ENCODE data around the gene C11orf21.

The C11orf21 gene

GRCh38 chr11:2320568-2321310 lies 19.0 kb upstream of the C11orf21 start:
- no peak for DNase-seq

DNA sequence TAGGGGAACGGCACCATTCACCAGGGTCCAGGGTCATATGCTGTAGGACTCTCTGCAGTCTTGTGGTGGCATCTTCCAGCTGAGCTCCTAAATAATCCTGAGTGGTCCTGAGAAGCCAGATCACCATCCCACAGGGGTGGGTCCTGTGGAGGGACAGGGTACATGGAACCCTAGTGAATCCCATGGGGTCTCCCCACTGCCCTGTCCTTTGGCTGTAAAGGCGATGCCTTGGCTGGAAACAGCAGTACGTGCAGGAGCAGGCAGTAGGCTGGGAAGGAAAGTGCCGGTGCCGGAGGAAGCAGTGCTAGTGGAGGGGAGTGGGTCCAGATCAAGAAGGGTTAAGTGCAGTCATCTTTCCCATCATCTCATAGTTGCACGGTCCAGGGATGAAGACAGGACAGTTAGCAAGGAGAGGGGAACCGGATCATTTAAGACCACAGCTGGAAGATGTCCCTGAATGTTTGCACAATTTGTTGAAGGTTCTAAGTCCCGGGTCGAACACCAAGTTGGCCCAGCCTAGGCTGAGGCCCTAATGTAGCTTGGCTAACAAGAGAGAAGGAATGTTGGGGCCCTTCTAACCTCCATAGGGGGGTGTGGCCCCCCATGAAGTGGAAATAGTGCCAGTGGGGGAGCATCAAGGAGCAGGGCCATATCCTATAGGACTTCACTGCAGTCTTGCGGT lies 18.2 kb upstream of the C11orf21 start:
- DNase-seq: no peak

DNA sequence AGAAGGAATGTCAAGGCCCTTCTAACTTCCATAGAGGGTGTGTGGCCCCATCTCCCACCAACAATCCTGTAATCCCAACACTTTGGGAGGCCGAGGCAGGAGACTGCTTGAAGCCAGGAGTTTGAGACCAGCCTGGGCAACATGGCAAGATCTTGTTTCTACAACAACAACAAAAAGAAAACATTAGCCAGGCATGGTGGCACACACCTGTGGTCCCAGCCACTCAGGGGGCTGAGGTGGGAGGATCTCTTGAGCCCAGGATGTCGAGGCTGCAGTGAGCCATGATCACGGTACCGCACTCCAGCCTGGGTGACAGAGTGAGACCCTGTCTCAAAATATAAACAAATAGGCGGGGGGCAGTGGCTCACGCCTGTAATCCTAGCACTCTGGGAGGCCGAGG lies 17.0 kb upstream of the C11orf21 start:
- DNase-seq: no peak

DNA sequence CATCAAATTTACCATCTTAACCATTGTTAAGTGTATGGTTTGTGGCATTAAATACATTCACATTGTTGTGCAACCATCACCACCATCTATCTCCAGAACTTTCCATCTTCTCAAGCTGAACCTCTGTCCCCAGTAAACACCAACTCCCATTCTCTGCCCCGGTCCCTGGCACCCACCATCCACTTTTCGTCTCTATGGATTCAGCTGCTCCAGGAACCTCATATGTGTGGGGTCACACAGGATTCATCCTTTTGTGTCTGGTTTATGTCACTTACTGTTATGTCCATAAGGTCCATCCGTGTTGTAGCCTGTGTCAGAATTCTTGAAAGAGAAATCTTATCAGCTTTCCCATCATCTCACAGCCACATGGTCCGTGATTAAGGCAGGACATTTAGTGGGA lies 16.4 kb upstream of the C11orf21 start:
- no peak for DNase-seq

GRCh38 chr11:2317354-2318050 lies 15.8 kb upstream of the C11orf21 start:
- no peak for DNase-seq

GRCh38 chr11:2316963-2317244 lies 15.2 kb upstream of the C11orf21 start:
- DNase-seq: no peak

DNA sequence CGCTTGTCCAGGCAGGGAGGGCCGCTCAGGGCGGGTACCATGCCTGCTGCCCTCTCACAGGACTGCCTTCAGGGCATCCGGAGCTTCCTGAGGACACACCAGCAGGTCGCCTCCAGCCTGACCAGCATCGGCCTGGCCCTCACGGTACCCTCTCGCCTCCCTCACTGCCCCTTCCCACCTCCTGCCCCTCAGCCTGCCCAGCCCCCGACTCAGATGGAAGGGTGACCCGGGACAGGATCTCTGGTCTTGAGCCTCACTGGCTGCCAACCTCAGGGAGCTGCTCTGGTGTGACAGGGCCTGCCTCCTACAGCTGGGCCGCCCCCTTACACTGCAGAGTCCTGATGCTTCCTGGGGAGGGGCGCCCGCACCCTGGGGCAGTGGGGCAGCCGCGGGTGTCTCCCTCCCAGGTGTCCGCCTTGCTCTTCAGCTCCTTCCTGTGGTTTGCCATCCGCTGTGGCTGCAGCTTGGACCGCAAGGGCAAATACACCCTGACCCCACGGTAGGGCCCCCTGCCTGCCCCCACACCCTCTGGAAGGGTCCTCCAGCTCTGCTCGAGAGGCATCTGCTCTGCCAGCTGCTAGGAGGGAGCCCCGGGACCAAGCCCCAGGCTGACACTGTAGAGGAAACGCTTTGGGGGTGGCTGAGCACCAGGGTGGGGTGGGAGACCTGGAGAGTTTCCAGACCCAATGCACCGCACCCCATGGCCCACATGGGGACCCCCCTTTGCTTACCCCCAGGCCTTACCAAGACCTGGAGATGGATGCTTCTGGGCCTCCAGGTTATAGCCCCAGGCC lies 14.6 kb upstream of the C11orf21 start:
- DNase-seq: no peak

GRCh38 chr11:2315395-2316168 lies 13.9 kb upstream of the C11orf21 start:
- no peak for DNase-seq

GRCh38 chr11:2314525-2315394 lies 13.0 kb upstream of the C11orf21 start:
- DNase-seq: no peak

DNA sequence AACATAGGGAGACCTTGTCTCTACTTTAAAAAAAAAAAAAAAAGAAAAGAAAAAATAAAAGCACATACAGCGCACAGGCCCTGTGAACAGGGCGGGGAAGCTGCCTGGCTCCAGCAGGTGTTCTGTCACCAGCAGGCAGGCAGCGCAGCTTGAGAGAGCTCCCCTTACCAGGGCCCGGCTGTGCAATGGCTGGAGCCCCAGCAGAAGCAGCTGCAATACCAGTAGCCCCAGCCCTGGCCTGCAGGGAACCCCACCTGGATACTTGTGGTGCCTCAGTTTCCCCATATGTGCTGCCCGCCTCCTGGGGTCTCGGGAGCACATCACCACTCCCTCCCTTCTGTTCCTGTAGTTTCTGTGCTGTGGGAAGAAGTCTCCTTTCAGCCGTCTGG lies 12.4 kb upstream of the C11orf21 start:
- DNase-seq: no peak

DNA sequence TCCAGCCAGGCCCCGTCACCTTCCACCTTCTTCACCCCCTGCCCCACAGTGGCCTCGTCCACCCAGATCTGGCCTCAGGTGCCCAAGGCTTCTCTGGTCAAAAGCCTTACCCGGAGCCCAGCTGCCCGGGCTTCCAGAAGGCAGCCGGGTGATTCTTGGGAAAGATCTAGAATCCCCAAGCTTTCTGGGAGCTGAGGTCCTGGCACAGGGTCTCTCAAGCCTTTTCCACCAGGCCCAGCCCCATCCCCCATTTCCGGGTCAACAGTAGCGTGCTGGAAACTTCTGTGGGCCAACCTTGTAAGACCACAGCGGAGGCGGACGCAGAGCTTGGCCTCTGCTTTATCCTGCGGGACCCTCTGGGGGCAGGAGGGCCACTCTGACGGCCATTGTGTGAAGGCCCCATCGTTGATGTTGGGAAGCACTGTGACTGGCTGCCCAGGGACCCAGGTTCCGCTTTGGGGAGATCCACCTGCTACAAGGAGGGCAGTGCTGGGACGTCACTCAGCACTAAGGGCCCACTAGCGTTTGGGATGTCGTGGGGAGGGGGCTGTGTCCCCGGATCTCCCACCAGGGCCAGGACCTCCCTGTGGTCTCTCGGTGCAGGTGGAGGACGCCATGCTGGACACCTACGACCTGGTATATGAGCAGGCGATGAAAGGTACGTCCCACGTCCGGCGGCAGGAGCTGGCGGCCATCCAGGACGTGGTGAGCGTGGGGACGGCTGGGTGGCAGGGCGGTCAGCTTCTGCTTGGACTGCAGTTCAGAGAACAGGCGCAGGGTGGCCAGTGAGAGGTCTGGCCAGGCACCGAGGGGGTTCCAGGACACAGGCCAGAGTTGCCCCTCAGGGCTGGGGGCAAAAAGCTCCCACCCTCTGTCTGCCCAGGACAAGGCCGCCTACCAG lies 11.6 kb upstream of the C11orf21 start:
- no peak for DNase-seq

DNA sequence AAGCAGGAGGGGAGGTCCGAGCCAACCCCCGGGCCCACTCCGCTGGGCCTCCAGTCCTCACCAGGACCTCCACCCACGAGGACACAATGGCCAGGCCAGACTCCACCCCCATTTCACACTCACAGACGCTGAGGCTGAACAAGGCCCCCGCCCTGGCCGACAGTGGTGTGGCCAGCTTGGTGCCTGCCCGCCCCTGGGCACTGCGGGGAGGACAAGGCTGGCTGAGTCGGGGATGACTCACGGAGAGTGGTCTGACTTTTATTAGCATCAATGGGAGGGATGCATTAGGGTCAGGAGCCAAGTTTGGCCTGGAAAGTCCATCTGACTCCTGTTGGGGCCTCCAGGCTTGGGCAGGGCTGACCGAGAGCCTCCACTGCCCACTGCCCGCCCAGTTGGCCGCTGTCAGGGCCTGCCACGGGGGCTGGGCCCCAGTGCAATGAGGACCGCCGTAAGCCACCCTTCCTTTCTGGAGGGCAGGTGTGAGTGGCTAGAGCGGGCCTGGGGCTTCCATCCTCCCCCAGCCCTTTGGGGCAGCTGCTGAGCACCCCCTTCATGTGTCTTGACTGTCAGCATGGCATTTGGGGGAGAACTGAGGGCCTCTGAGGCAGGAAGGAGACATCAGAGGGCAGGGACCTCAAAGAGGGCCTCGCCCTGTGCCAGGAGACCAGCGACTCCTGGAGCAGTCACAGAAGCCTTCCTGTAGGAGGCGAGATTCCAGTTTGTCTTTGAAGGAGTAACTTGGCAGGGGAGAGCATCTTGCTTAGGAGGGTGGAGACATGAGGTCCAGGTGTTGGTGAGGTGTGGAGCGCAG lies 10.7 kb upstream of the C11orf21 start:
- no peak for DNase-seq

- DNase-seq: no peak
These were observed 9.8 kb upstream of the C11orf21 start for GRCh38 chr11:2311353-2312133.

GRCh38 chr11:2310786-2311352 lies 9.2 kb upstream of the C11orf21 start:
- no peak for DNase-seq

GRCh38 chr11:2310073-2310785 lies 8.5 kb upstream of the C11orf21 start:
- no peak for DNase-seq

- no peak for DNase-seq
These were observed 7.7 kb upstream of the C11orf21 start for GRCh38 chr11:2309251-2310072.

GRCh38 chr11:2308713-2309112 lies 7.0 kb upstream of the C11orf21 start:
- no peak for DNase-seq

All from CD4-positive, alpha-beta T cell treated with Interleukin-4 for 4 hours (primary cell).